C4-2B (cell line): ENCODE measurements around the gene VAT1L.

Source experiments
- ZFX ChIP-seq: fragments of 450-650 bp; IDR thresholded peaks from 2 replicates; pipeline ENCODE4 v1.6.1; 2017
- TF ChIP-seq, protein P1 (sequence below): fragments of 450-650 bp; conservative IDR thresholded peaks from 2 replicates; pipeline ENCODE4 v1.5.1; 2017; ENCODE audit warnings: mild to moderate bottlenecking

DNA sequence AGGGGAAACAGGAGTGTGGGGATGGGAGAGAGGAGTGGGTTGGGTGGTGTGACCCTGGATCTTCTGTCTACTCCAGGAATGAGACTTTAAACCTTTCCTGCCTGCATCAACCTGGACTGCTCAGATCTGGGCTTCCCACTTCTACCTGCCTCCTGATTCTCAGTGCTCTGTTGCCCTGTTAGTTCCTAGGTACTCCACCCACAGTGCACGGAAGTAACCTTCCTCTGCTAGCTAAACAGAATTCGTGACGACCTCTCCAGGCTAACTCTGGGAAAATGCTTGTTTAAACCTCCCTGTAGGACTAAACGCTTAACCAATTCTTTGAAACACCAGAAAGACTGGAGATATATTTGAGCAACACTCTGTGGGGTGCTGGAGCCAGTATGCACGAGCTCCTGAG is 150.5 kb downstream of the VAT1L start:
- TF ChIP-seq, protein P1, sequence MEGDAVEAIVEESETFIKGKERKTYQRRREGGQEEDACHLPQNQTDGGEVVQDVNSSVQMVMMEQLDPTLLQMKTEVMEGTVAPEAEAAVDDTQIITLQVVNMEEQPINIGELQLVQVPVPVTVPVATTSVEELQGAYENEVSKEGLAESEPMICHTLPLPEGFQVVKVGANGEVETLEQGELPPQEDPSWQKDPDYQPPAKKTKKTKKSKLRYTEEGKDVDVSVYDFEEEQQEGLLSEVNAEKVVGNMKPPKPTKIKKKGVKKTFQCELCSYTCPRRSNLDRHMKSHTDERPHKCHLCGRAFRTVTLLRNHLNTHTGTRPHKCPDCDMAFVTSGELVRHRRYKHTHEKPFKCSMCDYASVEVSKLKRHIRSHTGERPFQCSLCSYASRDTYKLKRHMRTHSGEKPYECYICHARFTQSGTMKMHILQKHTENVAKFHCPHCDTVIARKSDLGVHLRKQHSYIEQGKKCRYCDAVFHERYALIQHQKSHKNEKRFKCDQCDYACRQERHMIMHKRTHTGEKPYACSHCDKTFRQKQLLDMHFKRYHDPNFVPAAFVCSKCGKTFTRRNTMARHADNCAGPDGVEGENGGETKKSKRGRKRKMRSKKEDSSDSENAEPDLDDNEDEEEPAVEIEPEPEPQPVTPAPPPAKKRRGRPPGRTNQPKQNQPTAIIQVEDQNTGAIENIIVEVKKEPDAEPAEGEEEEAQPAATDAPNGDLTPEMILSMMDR: no peak
- TF ChIP-seq ZFX: no peak
